Left lobe of liver (tissue), 2 donors: Measurements from ENCODE around the gene ADCY9. TPM values are rescaled to one million over a fixed set of nuclear protein-coding genes. Genes with fewer than 3 reads are reported as not detected.

Experiments used
- ATAC-seq: fragments of 200-7000 bp; cut with Tn5 transposase; one replicate; pipeline ENCODE4 v1.9.1; 2020; ENCODE audit warnings: mild to moderate bottlenecking, moderate library complexity
- DNase-seq: peaks from one replicate; pipeline ENCODE4 v3.0.0-alpha.2; 2020; ENCODE audit warnings: low spot score
- total RNA-seq: library from RNA; stranded (reverse); gene quantifications from one replicate; pipeline ENCODE4 v1.2.1, GENCODE V29; 2021
- donor health status: DM: no; HTN: no; CAD: no; lungs with moderate emphysema.
- donor health status: DM: no; HTN: yes; CAD: no.

ADCY9 gene
- total RNA-seq, 1 donor from 2014 or later = 25.4 TPM

DNA sequence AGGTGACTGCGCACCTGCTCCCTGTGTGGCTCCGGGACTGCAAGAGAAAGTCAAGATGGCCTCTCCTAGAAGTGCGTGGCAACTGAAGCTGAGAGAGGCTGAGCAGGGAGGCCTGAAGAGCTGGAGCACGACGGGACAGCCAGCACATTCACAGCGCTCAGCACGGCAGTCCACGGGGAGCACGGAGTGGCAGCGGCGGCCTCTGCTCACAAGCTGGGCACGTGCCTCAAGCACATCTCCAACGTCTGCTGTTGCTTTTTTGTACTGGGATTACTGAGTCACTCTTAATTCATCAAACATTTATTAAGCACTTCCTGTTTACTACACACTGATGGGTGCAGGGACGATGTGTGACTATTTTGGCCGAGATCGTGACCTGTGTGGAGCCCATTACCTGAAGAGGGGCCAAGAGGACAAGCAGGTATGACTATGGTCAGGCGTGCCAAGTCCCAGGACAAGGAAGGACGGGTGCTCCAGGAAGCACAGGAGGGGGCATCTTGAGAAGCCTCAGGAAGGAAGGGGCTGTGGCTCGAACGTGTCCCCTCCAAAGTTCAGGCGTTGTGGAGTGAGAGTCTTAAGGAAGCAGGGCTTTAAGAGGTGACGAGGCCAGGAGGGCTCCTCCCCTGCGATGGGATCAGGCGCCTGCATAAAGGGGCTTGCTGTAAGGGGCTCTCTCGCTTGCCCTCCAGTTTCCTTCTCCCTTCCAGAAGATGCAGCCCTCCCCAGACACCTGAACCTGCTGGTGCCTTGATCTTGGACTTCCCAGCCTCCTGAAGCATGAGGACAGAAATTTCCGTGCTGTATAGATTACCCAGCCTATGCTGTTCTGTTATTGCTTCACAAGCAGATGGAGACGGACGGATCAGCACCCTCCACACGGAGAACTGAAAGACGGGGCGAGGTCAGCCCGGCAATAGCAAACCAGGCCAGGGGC lies 105.8 kb downstream of the ADCY9 start:
- DNase-seq (no peak), ATAC-seq (no peak)

DNA sequence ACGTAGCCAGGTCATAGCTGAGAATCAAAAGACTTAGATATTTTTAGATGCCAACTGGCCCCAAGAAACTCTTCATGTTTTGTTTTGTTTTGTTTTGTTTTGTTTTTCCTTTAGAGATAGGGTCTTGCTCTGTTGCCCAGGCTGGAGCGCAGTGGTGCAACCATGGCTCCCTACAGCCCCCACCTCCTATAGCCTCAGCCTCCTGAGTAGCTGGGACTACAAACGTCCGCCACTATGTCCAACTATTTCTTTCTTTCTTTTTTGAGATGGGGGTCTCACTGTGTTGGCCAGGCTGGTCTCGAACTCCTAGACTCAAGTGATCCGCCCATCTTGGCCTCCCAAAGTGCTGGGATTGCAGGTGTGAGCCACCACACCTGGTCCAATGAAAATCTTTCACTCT lies 107.1 kb downstream of the ADCY9 start:
- DNase-seq = no peak

DNA sequence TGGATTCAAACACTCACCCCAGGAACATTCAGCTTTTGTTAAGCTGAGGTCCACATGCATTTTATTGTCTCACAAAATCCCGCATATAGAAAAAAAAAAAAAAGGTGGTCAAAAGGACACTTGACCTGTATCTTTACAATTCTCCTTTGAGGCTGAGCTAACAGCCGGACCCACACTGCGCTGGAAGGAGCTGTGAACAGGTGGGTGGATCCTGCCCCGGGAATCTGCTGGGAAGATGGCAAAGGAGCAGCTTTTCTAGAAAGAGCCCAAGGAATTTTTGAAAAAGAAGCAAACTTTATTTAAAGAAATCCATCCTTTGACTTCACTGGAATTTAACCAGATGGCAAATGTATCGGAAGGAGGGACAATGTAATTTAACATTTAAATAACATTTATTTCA lies 108.1 kb downstream of the ADCY9 start:
- no peak for ATAC-seq
- DNase-seq = no peak

More for the DNA sequence above, 107.1 kb downstream of the ADCY9 start:
- no peak for ATAC-seq

DNA sequence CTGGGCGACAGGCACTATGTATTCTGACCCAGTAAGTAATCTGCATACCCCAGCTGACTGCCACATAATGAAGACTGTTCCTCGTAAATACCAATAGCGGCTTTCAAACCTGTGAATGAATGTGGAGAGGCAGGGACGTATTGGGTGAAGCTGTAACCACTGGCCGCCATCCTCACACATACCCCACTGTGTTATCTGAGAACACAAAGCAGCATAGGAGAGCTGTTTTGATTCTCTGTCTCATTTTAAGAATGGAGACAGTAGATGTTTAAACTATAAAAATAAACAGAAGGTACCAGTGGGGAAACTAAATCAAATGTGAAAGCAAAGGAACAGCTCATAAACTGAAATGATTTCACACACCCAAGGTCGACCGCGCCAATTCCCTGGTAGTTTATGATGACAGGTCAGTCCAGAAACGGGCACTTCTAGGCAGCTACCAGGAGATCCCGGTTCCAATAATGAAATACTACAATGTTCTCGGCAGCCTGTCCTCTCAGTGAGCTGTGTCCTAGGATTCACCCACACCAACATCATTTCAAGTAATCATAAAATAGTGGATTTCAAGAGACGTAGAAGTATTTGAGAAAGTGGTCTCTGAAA lies 109.7 kb downstream of the ADCY9 start:
- DNase-seq (no peak), ATAC-seq (no peak)

DNA sequence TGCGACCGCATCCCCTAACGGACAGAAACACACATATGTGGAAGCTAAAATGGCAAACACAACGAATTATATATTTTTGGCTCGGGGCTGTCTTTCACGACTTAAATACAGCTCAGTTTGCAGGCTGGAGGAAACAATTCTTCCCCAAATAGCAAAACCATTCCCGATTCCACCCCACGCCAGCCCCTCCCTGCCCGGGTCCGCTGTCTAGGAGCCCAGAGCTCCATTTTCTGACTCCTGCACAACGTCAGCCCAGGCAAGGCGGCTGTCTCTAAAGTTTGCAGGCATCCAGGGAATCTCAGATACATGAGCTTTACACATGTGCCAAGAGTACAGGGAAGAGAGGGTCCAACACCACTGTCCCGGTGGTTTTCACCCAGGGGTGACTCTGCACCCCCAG lies 110.5 kb downstream of the ADCY9 start:
- DNase-seq = no peak
- ATAC-seq = no peak

DNA sequence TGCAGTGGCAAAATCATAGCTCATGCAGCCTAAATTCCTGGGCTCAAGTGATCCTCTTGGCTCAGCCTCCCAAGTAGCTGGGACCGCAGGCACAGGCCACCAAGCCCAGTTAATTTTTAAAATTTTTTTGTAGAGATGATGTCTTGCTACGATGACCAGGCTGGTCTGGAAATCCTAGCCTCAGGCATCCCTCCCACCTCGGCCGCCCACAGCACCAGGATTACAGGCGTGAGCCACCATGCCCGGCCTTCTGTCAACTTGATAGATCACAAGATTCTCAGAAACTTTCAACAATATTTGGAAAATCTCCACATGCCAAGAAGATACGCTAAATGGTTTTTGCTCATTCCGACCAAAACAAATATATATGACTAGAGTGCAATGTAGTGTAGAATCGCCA lies 111.0 kb downstream of the ADCY9 start:
- ATAC-seq (no peak), DNase-seq (no peak)

DNA sequence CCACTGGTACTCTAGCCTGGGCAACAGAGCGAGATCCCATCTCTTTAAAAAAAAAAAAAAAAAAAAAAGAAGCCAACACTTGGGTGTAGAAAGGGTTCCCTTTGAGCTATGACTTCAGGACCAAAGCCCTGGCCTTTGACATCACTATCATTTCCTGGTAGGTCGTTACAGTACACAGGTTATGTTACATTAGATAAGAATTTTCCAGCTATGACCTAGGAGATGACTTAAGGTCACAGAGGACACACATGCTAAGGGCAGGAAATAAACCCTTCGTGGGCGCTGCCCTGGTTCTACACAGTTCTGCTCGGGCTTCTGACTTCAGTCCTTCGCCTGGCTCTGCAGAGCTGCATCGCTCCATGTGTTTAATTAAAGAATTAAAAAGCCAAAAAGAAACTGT lies 112.0 kb downstream of the ADCY9 start:
- DNase-seq (no peak), ATAC-seq (no peak)

DNA sequence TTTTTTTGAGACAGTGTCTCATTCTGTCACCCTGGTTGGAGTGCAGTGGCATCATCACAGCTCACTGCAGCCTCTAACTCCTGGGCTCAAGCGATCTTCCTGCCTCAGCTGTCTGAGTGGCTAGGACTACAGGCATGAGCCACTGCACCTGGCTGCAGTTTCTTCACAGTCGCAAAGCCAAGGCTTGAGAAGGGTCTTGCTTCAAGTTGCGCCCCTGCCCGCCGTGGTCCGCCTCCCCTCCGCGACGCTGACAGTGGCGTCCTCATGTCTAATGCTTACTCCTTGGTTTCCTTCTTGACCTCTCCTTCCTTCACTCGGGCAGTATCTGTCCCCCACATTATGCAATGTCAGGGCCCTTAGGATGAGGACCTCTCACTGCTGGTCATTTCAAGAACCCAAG lies 112.7 kb downstream of the ADCY9 start:
- ATAC-seq = no peak
- no peak for DNase-seq

DNA sequence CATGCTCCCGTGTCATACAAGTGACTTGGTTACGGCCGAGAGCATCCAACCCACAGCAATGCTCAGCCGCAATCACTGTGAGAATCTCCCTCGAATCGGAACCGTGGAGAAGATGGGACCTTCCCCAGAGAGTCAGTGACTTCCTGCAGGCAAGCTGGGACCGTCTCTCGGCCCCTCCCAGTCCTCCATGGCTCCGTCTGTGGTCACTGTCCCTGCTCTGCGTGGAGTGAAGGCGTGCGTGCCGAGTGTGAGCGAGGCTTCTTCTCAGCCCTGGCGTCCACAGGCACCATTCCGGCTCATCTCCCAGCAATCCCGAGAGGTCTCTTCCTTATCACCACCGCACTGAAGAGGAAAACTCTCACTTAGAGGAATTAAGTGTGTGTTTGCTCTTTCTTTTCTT lies 113.1 kb downstream of the ADCY9 start:
- DNase-seq (no peak), ATAC-seq (no peak)

DNA sequence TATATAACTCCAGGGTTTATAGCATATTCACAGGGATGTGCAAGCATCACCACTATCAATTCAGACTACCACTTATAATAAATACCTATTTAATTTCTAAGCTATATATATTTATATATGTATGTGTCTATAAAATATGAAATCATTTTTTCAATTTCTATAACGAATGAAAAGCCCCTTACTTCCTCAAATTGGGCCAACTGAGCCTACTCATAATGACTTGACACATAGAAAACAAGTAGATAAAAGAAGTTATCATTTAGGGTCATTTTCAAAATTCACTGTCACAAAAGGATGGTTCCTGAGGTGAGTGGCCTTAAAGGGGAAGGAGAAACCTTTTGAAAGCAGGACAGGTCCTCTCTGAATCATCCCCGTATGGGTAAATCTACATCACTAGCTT lies 114.1 kb downstream of the ADCY9 start:
- DNase-seq = no peak
- ATAC-seq = no peak

DNA sequence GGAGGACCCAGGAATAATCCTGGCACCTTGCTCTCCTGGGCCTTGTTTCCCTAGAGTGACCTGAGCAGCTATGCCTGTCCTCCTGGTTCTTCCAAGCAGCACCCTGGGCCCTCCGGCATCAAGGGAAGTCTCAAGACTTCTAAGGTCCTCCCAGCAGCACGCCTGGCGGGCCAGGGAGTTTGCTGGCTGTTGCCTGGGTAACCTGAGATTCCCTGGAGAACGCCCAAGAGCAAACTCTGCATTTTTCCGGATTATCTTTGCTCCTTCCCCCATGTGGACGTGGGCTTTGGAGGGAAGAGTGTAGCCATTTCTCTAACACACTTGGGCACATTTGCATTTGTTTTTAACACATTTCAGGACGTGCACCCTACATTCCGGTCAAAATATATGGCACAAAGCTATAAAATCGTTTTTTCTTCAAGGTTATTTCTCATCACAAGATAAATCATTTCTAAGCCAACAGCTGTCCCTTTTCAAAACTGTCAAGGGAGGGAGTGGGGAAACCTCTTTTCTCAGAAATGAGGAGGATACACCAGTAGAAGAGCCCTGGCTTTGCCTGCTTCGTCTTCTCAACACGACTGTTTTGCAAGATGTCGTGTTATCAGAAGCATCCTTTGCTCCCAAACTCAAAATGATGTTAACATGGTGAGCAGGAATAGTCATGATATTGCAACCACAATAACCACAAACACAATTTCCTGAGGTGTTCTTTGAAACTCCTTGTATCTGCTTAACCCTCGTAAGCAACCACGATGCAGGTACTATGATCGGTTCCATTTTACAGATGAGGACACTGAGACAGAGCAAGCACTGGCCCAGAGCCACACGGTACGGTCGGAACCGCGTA lies 116.5 kb downstream of the ADCY9 start:
- DNase-seq (no peak), ATAC-seq (peak; percentile 48)

DNA sequence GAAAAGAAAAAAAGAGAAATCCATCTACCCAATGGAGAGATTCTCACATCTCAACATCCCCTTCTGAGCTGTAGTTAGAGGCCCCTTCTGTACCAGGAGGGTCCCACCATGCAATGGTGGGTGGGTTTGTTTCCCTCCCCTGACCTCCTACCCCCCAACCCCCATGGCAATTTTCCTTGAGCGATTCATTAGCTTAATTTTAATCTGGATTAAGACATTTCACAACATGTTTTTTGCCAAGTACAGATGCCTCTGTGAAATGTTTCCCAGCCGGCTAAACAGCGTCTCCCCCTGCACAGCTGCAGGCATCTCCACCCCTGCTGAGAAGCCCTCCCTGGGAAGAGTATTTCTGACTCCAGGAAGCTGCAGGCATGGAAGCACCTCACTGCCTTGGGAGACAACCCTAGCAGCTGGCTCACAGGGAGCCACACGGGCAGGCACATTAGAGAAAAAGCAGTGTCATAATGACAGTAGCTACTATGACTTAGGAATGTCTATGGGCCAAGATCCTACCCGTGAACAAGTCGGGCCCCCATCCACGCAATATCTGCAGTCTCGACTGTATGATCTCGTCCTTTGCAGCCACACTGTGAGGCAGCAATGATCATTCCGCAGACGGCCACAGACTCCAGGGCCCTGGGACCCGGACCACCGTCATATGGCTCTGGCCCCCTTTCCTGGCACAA lies 117.3 kb downstream of the ADCY9 start:
- DNase-seq = no peak
- ATAC-seq = peak; percentile 19

DNA sequence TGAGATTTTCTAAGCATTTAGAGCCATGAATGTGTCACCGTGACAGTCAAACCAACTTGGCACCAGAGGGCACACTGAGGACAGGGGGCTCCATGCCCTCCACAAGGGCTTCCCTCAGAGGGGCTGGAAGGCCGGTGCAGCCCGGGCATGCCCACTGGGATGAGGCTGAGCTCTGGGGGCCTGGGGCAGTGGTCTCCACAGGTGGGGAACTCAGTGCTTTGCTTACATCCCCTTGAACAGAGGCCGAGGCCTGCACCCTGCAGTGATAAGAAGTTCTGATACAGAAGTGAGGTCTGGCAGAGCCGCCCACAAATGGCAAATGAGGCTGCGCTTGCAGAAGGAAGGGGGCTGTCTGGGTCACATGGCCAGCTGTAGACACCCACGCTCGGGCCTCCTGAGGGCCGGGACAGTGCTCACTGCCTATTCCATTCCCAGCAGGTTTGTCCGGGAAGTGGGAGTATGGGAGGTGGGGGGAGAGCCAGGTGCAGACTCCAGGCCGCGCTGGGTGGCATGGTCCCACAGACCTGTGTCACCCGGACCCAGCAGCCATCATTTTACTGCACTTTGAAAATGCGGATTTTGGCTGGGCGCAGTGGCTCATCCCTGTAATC lies 118.9 kb downstream of the ADCY9 start:
- no peak for DNase-seq
- no peak for ATAC-seq

DNA sequence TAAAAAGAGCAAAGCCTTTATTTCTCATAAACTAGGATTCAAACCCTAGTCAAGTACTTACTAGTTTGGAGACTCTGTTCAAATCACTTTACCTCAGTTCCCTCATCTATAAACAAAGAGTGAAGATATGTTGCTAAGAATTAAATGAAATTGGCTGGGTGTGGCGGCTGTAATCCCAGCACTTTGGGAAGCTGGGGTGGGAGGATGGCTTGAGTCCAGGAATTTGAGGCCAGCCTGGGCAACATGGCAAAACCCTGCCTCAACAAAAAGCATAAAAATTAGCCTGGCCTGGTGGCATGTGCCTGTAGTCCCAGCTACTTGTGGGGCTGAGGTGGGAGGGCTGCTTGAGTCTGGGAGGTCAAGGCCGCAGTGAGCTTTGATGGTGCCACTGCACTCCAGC lies 121.2 kb downstream of the ADCY9 start:
- DNase-seq = no peak
- ATAC-seq = no peak

DNA sequence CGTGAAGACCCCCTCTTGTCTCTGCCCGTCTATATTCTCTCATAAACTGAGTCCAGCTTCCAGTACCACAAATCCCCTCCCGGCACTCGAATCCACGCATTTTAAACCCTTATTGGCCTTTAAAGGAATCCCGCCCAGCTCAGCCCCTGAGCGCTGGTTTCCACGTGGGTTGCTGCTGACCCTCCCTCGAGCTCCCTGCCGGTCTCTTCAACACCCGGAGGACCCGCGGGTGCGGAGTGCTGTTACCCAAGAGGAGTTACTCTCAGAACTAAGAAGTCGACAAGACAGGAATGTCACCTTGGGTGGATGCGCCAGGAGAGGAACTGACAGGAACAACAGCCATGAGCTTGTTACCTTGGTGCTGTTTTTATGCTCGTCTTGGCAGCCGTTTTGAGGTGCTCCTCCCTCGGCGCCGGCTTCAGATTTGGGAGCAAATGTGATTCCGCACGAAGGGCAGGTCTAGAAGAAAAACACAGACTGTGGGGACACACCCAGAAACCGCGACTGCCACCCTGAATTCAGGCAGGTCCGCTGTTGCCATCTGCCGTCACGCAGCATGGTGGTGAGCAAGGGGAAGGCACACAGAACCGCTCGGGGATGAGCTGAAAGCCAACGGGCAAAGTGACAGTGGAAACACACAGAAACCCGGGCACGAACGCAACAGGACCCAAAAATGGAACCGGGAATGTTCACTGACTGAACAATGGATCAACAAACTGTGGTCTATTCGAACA lies 123.0 kb downstream of the ADCY9 start:
- no peak for ATAC-seq
- no peak for DNase-seq

DNA sequence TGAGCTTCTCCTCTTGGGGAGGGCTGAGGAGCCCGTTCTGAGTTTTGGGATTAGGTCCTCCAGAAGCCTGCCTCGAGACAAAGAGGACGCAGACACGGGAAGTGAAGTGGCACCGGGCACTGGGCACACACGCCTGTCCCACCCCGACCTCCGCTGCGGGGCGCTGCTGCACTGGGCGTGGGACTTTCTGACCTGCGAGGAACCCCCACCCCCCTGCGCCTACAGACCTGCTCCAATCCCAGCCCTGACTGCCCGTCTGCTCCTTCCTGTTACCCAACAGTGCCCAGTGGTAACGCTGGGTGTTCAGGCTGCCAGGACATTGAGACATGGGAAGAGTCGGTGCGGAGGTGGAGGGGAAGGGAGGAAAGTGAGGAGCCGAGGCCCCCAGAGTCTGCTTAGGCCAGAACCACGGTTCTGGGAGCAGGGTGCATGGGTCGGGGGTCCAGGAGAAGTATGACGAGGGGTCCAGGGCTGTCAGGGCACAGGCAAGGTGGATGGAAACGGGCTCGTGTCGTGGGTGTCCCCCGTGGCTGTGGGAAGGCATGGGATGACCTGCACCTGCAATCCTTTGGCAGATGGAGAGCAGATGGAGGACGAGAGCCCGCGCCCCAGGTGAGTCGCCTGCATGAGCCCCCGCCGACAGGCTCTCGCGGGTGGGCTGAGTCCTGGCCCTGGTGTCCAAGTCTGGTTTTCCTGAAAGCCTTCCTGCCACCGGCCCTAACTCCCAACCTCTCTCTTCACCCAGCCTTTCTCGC lies 123.8 kb downstream of the ADCY9 start:
- no peak for DNase-seq

DNA sequence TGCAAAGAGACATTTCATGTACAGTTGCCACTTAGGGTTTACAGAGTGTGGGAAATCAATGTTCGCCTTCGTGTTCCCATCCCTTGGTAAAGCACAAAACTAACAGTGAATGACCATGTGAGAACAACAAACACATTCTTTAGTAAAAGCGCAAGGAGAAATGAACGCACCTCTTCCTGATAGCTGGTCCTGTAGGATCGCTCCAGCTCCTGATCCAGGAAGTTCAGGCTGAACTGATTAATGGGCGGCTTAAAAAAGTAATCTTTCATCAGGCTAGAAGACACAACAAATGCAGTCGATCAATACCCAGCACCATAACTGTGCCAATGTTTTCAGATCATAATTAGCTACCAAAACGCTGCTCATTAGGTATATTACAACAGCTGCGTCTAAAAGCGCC lies 127.4 kb downstream of the ADCY9 start:
- ATAC-seq (no peak), DNase-seq (no peak)

More for the DNA sequence above, 123.8 kb downstream of the ADCY9 start:
- ATAC-seq = no peak

DNA sequence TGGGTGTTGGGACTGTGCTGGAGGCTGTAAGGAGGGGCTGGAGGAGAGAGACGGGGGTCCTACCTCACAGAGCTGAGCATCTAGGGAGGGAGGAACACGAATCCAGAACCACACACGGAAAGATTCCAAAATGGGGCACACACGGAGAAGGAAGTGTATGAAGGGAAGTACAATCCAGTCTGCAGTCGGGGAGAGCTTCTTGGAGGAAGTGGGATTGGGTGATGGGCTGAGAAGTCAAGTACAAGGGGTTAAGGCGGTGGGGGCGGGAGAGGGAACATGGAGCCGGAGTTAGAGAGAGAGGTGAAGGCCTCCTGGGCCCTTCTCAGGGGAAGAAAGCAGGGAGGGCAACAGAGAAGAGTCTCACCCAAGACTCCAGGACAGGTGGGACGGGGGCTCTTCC lies 128.2 kb downstream of the ADCY9 start:
- ATAC-seq = no peak
- DNase-seq = no peak

DNA sequence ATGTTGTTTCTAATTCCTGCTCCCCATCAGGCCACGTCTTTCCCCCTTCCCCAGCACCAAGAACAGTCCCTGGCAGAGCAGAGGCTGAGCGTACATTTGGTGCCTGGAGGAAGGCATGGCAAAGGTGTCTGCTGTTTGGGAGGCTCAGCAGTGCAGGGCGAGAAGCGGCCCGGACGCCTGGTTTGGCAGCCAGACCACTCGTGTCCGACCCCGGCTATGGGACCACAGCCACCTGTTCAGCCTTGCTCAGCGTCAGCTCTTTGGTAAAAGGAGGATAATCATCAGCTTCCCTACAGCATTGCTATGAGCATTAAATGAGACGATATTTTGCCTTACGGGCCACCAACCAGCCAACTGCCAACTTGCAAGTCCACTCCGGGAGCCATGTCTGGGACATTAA lies 129.0 kb downstream of the ADCY9 start:
- ATAC-seq = no peak
- no peak for DNase-seq
